IMR-90 (cell line): ENCODE results near the gene GPR153. TPM values are rescaled to one million over a fixed set of nuclear protein-coding genes. Genes with fewer than 3 reads are reported as not detected.
A peak's percentile ranks its signal among the peaks of the same experiment; 100 is the strongest.

Experiments
- ATAC-seq: fragments of 200-7000 bp; cut with Tn5 transposase; 2 replicates; pipeline ENCODE4 v1.9.1; 2020; ENCODE audit warnings: low read depth, mild to moderate bottlenecking, moderate library complexity
- BruUV-seq: library from RNA; stranded (reverse); fragments of 400-500 nt; replicated peaks from 2 replicates; lab custom pipeline; 2021; lab: Mats Ljungman, UMichigan
- CTCF ChIA-PET: fragments of 300-600 bp; formaldehyde crosslinking; extraction: SDS; loops from one replicate; lab custom pipeline; 2021; ENCODE audit warnings: antibody characterized with exemption; lab: Yijun Ruan, JAX
- POLR2A ChIA-PET: fragments of 300-600 bp; sonication (Branson Sonifier 250); formaldehyde crosslinking; loops from one replicate; lab custom pipeline; 2022; ENCODE audit warnings: antibody characterized with exemption; ENCODE audit not compliant: unreplicated experiment; lab: Charles Lee
- DNase-seq: peaks from one replicate; pipeline ENCODE4 v3.0.0; 2013
- H2AFZ ChIP-seq: replicated peaks from 2 replicates; pipeline ENCODE3; 2013; ENCODE audit warnings: low read length, mild to moderate bottlenecking; ENCODE audit not compliant: poor library complexity
- H2AK5ac ChIP-seq: 2 replicates; pipeline ENCODE4 v1.6.1; 2013; ENCODE audit warnings: low read depth, low read length, inconsistent platforms
- H2AK9ac ChIP-seq: replicated peaks from 2 replicates; pipeline ENCODE3; 2013; ENCODE audit warnings: mild to moderate bottlenecking, low read depth, low read length, moderate library complexity; ENCODE audit not compliant: poor library complexity
- H2BK120ac ChIP-seq: 2 replicates; pipeline ENCODE4 v1.6.1; 2013; ENCODE audit warnings: low read depth, low read length, inconsistent platforms
- H2BK15ac ChIP-seq: 3 replicates; pipeline ENCODE4 v1.6.1; 2013; ENCODE audit warnings: low read depth, low read length, inconsistent platforms
- H2BK20ac ChIP-seq: 2 replicates; pipeline ENCODE4 v1.6.1; 2013; ENCODE audit warnings: low read depth, mild to moderate bottlenecking, inconsistent platforms, low read length, moderate library complexity
- H2BK5ac ChIP-seq: 2 replicates; pipeline ENCODE4 v1.6.1; 2013; ENCODE audit warnings: mild to moderate bottlenecking, low read depth, low read length, inconsistent platforms; ENCODE audit not compliant: poor library complexity, severe bottlenecking
- H3K14ac ChIP-seq: replicated peaks from 2 replicates; pipeline ENCODE4 v1.6.1; 2013; ENCODE audit warnings: low read depth, low read length, inconsistent platforms
- H3K18ac ChIP-seq: 2 replicates; pipeline ENCODE4 v1.6.1; 2013; ENCODE audit warnings: low read depth, low read length, control low read depth
- H3K23ac ChIP-seq: 2 replicates; pipeline ENCODE4 v1.6.1; 2013; ENCODE audit warnings: low read depth, low read length, inconsistent platforms
- H3K27ac ChIP-seq: 2 replicates; pipeline ENCODE4 v1.5.1; 2013; ENCODE audit warnings: mild to moderate bottlenecking, control low read depth, low read length; ENCODE audit not compliant: insufficient read depth
- H3K27me3 ChIP-seq: 2 replicates; pipeline ENCODE4 v1.6.1; 2013; ENCODE audit warnings: low read length; ENCODE audit not compliant: control insufficient read depth, insufficient read depth
- H3K36me3 ChIP-seq: 2 replicates; pipeline ENCODE4 v1.6.1; 2013; ENCODE audit warnings: low read length, mixed read lengths; ENCODE audit not compliant: control insufficient read depth, insufficient read depth
- H3K4ac ChIP-seq: 2 replicates; pipeline ENCODE4 v1.6.1; 2013; ENCODE audit warnings: low read depth, low read length, inconsistent platforms
- H3K4me1 ChIP-seq: 2 replicates; pipeline ENCODE4 v1.6.1; 2013; ENCODE audit warnings: low read length, mixed read lengths; ENCODE audit not compliant: control insufficient read depth, insufficient read depth
- H3K4me2 ChIP-seq: 2 replicates; pipeline ENCODE4 v1.6.1; 2013; ENCODE audit warnings: low read depth, mild to moderate bottlenecking, control low read depth, low read length, moderate library complexity
- H3K4me3 ChIP-seq: 2 replicates; pipeline ENCODE4 v1.5.1; 2013; ENCODE audit warnings: low read depth, mild to moderate bottlenecking, control low read depth, low read length, moderate library complexity; ENCODE audit not compliant: insufficient read depth
- H3K56ac ChIP-seq: 2 replicates; pipeline ENCODE4 v1.6.1; 2013; ENCODE audit warnings: low read length, inconsistent platforms; ENCODE audit not compliant: insufficient read depth; ENCODE audit errors: extremely low read depth
- H3K79me1 ChIP-seq, 2 experiments: 2 replicates each; pipeline ENCODE4 v1.6.1; 2013; ENCODE audit warnings: low read length in 2 of 2, inconsistent platforms in 1 of 2, low read depth in 1 of 2
- H3K9ac ChIP-seq: 2 replicates; pipeline ENCODE4 v1.6.1; 2013; ENCODE audit warnings: low read depth, low read length, control low read depth
- H3K9me1 ChIP-seq: 2 replicates; pipeline ENCODE4 v1.6.1; 2013; ENCODE audit warnings: low read length, inconsistent platforms; ENCODE audit not compliant: insufficient read depth
- H3K9me3 ChIP-seq: 2 replicates; pipeline ENCODE4 v1.6.1; 2013; ENCODE audit warnings: low read length; ENCODE audit not compliant: control insufficient read depth, insufficient read depth
- H4K20me1 ChIP-seq: 2 replicates; pipeline ENCODE4 v1.6.1; 2013; ENCODE audit warnings: low read length, inconsistent platforms; ENCODE audit not compliant: insufficient read depth
- H4K5ac ChIP-seq: 2 replicates; pipeline ENCODE4 v1.6.1; 2013; ENCODE audit warnings: mild to moderate bottlenecking, low read depth, low read length, control low read depth
- H4K8ac ChIP-seq, 2 experiments: 2 replicates each; pipeline ENCODE4 v1.6.1; 2013; ENCODE audit warnings: low read depth in 2 of 2, low read length in 2 of 2, control low read depth in 1 of 2, inconsistent platforms in 1 of 2
- H4K91ac ChIP-seq: 2 replicates; pipeline ENCODE4 v1.6.1; 2013; ENCODE audit warnings: low read depth, low read length, inconsistent platforms; ENCODE audit not compliant: insufficient read depth
- MAFK ChIP-seq: IDR thresholded peaks from 2 replicates; pipeline ENCODE4 v1.6.1; 2012; ENCODE audit warnings: low read depth, low read length, improper control_type of control experiment
- MAZ ChIP-seq: IDR thresholded peaks from 2 replicates; pipeline ENCODE4 v1.6.1; 2012; ENCODE audit warnings: low read depth, mild to moderate bottlenecking, low read length, improper control_type of control experiment, moderate library complexity, borderline replicate concordance
- POLR2A ChIP-seq: IDR thresholded peaks from 2 replicates; pipeline ENCODE4 v1.6.1; 2012; ENCODE audit warnings: mild to moderate bottlenecking, low read depth, low read length
- RAD21 ChIP-seq: IDR thresholded peaks from 2 replicates; pipeline ENCODE4 v1.6.1; 2012; ENCODE audit warnings: low read length, improper control_type of control experiment
- RFX5 ChIP-seq: IDR thresholded peaks from 2 replicates; pipeline ENCODE4 v1.8.0; 2012; ENCODE audit warnings: low read depth, mild to moderate bottlenecking, low read length, moderate library complexity
- SMC3 ChIP-seq: fragments of 150-350 bp; IDR thresholded peaks from 2 replicates; pipeline ENCODE4 v1.6.1; 2016; ENCODE audit warnings: low read depth, mild to moderate bottlenecking, antibody characterized with exemption, low read length, moderate library complexity
- WGBS, 2 experiments: methylation state at CpG; one replicate each; pipeline versions ENCODE4 v1.1.5 to v1.1.7; 2013; ENCODE audit warnings: missing lambda C conversion rate in 2 of 2; ENCODE audit not compliant: insufficient read length in 1 of 2; ENCODE audit errors: extremely low coverage in 2 of 2; 5-methylcytosine and 5-hydroxymethylcytosine counted together
- dilution Hi-C: fragments of 300-500 bp; cut with HindIII; formaldehyde crosslinking; loops from one replicate; pipeline ENCODE4 v1.14.3; 2018; ENCODE audit warnings: low sequenced_read_pairs; ENCODE audit not compliant: unreplicated experiment
- in situ Hi-C: fragments of 300-500 bp; cut with MboI; formaldehyde crosslinking; loops from 3 replicates; pipeline ENCODE4 v1.14.3; 2019; ENCODE audit warnings: low sequenced_read_pairs, inconsistent platforms, mixed read lengths
- intact Hi-C: fragments of 100-400 bp; cut with micrococcal nuclease; formaldehyde crosslinking; loops from 2 replicates; pipeline ENCODE4 v1.10.0; 2022
- polyA plus RNA-seq, 3 experiments: library from polyadenylated mRNA; depleted of rRNA; stranded (reverse); fragments of >200 nt; gene quantifications; 2 replicates each; pipeline ENCODE4 v1.2.3, GENCODE V29; 2012; ENCODE audit warnings: low replicate concordance in 1 of 3
- total RNA-seq: library from RNA; depleted of rRNA; stranded (reverse); fragments of >200 nt; gene quantifications from 2 replicates; pipeline ENCODE4 v1.2.3, GENCODE V29; 2012
- TF ChIP-seq, protein P1 (sequence below): conservative IDR thresholded peaks from 2 replicates; pipeline ENCODE4 v1.5.1; 2012; ENCODE audit warnings: mild to moderate bottlenecking, low read depth, low read length, improper control_type of control experiment

The GPR153 gene
- total and polyA plus RNA-seq, 2 of the 4 experiments (the other 2 are of a cell fraction) = 1.8 to 5.2 TPM

DNA sequence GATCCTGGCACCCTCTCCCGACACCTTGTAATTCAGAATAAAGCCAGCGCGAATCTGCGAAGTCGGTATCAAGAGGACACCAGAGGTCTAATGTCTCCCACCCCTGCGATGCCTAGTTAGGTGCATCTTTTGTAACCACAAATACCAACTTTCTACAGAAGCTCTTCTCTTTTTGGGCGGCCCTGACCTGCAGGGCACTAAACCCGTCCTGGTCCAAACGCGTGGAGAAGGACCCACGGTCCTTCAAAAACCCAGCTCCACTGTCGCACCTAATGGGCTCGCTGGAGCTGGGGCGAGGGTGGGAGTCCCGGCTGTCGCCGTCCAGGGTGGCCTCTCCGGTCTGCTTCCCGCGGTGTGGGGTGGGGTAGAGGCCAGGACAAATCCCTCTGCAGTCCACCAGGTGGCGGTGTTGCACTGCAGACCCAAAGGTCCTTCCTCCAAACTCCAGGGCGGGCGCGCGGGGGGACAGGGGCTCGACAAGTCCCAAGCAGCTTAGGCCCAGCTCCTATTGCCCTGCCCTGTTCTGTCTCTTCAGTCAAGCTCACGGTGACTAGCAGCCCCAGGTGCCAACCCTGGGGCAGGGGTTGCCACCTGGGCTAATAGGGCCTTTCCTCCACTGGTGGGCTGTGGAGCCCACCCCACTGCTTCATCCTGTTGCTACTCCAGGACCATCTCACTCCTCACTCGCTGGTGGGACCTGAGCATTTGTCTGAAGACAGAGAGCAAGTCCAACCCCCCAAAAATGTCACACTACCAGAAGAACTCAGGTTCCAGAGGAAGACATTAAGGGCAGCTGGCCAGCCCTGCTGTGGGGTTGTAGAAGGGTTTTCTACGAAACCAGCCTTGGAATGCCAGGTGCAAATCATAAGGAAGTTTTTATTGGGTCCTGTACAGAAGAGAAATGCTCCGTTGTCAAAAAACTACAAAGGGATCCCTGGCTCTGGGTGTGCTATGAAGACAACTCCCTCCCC, 14.1 kb downstream of the GPR153 start:
- in situ Hi-C loops (loop anchor here (5.0 kb wide), 1 partner anchor 96 kb away; no protein-coding TSS in a partner anchor), dilution Hi-C loops (no loop called here), intact Hi-C loops (loop anchor here (1.0 to 5.0 kb wide), 4 partner anchors 97 to 246 kb away; partner anchors contain the start of gene PLEKHG5)
- no peaks in the 10 kb centered on the region for H3K36me3 ChIP-seq
- H2BK5ac ChIP-seq = no peak overlapping the region
- H2BK15ac ChIP-seq = no peak overlapping the region
- no peaks in the 10 kb centered on the region for H3K4me1 ChIP-seq
- no peak overlapping the region for H2BK20ac ChIP-seq
- H3K4me2 ChIP-seq = no peak overlapping the region
- peaks cover 16% of the 10 kb centered on the region for H4K20me1 ChIP-seq
- no peaks in the 10 kb centered on the region for H3K79me1 ChIP-seq
- 5% methylated on average over 9 of the region's 30 CpGs; no CpG with 5 or more reads in 1 of the 2 experiments for WGBS, 2 experiments
- no peak overlapping the region for H3K56ac ChIP-seq
- DNase-seq = peak; percentile 61
- no peak overlapping the region for H3K23ac ChIP-seq
- no peak for TF ChIP-seq MAFK
- peak; percentile 97 for TF ChIP-seq SMC3
- no peak for TF ChIP-seq POLR2A
- TF ChIP-seq RFX5 = no peak
- TF ChIP-seq, protein P1, sequence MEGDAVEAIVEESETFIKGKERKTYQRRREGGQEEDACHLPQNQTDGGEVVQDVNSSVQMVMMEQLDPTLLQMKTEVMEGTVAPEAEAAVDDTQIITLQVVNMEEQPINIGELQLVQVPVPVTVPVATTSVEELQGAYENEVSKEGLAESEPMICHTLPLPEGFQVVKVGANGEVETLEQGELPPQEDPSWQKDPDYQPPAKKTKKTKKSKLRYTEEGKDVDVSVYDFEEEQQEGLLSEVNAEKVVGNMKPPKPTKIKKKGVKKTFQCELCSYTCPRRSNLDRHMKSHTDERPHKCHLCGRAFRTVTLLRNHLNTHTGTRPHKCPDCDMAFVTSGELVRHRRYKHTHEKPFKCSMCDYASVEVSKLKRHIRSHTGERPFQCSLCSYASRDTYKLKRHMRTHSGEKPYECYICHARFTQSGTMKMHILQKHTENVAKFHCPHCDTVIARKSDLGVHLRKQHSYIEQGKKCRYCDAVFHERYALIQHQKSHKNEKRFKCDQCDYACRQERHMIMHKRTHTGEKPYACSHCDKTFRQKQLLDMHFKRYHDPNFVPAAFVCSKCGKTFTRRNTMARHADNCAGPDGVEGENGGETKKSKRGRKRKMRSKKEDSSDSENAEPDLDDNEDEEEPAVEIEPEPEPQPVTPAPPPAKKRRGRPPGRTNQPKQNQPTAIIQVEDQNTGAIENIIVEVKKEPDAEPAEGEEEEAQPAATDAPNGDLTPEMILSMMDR = peak; percentile 93
- peak; percentile 79 for TF ChIP-seq MAZ
- peak; percentile 97 for TF ChIP-seq RAD21
- no peak overlapping the region for H3K9ac ChIP-seq
- H3K4me3 ChIP-seq = no peak overlapping the region
- no peak overlapping the region for H3K18ac ChIP-seq
- peaks cover 61% of the 10 kb centered on the region for H3K27me3 ChIP-seq
- H3K27ac ChIP-seq = no peak overlapping the region
- no TSS peak for BruUV-seq
- no peaks in the 10 kb centered on the region for H3K9me3 ChIP-seq
- peak overlapping the region; percentile 65 for H2AFZ ChIP-seq
- H4K8ac ChIP-seq = no peak overlapping the region
- ChIA-PET POLR2A (no interaction called here), CTCF (interaction anchor here (0.6 to 2.3 kb wide), 17 partner anchors 9 to 239 kb away, joined by 3 to 8 read pairs (median 4); no protein-coding TSS in a partner anchor)
- H3K4ac ChIP-seq = no peak overlapping the region
- H2AK5ac ChIP-seq = no peak overlapping the region
- no peak overlapping the region for H3K14ac ChIP-seq
- peak overlapping the region; percentile 48 for H2AK9ac ChIP-seq
- H2BK120ac ChIP-seq = no peak overlapping the region
- no peaks in the 10 kb centered on the region for H3K9me1 ChIP-seq
- no peak overlapping the region for H4K5ac ChIP-seq
- peak; percentile 70 for ATAC-seq
- no peak overlapping the region for H4K91ac ChIP-seq
